Inflammatory macrophage treated with lipopolysaccharide for 1 hour (primary cell): Measurements from ENCODE around the gene AKR1A1.
A peak's percentile ranks its signal among the peaks of the same experiment; 100 is the strongest.
"Not testable (repeated sequence)": the region's sequence is repeated elsewhere in the genome, so short reads cannot be mapped to it uniquely, and the experiment has no call there.

Experiments
- DNase-seq, 2 donors: peaks; one replicate each; pipeline ENCODE4 v3.0.0-alpha.2; 2020 to 2022

AKR1A1 gene

DNA sequence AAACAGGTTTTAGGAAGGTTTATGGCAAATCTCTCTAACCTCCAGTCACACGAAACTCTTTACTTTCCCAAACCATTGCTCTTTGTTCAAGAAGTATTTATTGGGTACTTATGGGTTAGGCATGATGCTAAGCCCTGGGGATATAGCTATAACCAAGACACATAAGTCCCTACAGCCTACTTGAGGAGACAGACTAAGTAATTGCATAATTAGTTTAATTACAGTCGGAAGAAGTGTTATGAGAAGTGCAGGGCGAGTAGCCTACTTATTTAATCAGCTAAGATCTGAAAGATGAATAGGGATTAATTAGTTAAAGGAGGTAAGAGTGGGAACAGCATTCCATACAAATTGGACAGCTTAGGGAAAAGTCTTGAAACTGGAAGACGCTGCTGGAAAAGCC is 20.0 kb downstream of the AKR1A1 start:
- DNase-seq: no peak

GRCh38 chr1:45573231-45573804 is 22.7 kb downstream of the AKR1A1 start:
- no peak for DNase-seq

DNA sequence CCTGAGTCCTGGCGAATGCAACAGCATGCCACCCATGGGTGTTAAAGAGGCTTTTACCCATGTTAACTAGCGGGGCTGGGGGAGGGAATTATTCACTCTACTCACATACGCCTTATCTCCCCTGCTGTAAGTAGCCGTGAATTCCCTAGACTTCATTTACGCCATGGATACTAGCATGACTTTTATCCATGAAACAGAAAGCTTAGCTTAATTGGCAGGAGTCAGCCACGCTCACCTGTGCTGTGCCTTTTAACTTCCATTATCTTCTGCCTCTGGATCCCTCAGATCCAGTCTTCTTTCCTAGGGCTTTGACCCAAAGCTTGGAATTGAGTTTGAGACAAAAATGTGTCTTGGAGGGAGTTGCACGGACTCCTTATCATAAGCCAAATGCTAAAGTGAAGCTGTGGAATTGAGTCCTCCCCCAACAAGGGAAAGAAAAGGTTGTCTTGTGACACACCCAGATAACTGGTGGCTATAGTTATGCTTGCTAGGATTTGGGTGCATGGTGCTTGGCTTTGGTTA is 23.5 kb downstream of the AKR1A1 start:
- no peak for DNase-seq

DNA sequence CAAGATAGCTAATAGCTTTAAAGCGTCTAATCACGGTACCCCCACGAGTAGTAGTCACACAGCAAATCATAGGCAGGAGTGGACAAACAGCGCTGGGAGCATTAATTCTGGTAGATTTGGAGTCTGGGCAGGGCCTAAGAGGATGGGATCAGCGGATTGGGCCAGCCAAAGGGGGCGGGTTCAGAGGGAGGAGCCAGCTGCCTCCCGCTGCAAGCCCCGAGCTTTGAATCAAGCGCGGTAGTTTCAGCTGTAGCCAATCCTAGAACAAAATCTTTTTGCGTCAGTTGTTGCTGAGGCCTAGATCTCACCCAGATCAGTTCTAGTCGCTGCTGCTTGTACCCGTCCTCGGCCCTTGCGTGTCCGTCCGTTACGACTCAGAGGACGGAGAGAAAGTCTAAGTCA is 32.6 kb downstream of the AKR1A1 start:
- peak; percentile 96 to 98 for DNase-seq

- peak; percentile 73 to 94 for DNase-seq
Measured at GRCh38 chr1:45583666-45584350, 33.2 kb downstream of the AKR1A1 start, which contains the start of gene NASP. Gene NASP (plus strand): TSS chr1:45584041. CDS start chr1:45584147, 106 bp downstream.

DNA sequence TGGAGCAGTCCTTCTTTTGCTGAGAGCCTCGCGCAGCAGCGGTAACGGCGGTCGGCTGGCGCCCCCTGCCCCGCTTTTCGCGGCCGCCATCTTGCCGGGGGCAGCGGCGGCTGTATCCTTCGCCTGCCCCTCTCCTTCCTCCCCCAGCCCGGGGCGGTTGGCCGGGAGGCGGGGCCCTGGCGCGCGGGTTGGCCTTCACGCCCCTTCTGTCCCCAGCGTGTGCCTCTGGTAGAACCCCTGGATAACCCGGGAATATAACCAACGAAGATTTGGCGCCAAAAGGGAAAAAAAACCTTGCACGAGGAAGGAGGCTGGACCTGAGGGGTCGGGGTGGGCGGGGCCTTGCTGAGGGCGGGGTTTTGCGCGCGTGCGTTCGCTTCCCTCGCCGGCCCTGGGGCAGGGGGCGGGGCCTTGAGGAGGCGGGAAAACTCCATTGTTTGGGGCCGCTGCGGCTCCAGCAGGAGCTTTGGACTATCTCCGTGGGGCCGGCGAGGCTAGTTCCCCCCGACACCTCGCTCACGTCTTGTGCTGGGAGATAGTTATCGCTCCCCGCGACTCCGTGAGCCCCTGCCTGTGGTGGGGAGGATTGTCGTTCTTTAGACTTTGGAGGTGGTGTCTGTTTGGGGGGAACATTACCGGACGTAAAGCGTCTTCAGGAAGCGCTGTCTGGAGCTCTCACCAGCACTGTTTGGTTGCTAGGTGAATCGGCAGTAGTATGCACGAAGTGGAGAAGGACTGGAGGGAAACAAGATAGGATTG is 33.9 kb downstream of the AKR1A1 start:
- peak; percentile 82 to 93 for DNase-seq

DNA sequence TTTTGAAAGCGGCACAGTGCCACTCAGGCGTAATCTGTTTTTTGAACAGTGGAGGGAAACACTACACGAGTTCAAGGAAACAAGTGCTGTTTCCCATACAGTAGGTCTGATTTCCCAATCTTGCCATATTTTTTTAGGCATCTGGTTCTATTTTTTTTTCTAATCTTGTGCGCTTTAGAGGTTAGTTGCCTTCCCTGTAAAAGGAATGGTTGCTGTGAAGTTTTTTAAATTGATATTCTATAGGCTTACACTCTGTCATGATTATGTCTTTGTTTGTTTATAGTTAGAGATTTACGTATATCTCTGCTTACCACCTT is 34.4 kb downstream of the AKR1A1 start:
- no peak for DNase-seq

DNA sequence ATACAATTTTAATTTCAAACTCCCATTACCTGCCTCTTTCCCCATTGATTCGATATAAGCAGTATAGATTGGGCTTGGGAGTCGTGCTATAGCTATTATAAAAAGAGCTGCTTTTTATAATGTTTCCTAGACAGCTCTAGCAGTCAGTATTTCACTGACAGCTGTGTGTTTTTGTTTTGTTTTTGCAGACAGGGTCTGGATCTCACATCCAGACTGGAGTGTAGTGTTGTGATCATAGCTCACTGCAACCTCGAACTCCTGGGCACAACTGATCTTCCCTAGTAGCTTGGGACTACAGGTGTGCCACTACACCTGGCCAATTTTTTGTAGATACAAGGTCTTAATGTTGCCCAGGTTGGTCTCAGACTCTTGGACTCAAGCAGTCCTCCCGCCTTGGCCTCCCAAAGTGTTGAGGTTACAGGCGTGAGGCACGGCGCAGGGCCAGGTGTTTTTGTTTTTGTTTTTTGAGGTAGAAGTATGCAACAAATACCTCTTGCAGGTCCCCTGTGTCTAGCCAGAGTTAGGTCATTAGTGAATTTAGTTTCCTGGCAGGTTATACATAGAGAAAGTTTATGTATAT is 35.0 kb downstream of the AKR1A1 start:
- DNase-seq: no peak

GRCh38 chr1:45586769-45587168 is 36.1 kb downstream of the AKR1A1 start:
- DNase-seq: no peak

DNA sequence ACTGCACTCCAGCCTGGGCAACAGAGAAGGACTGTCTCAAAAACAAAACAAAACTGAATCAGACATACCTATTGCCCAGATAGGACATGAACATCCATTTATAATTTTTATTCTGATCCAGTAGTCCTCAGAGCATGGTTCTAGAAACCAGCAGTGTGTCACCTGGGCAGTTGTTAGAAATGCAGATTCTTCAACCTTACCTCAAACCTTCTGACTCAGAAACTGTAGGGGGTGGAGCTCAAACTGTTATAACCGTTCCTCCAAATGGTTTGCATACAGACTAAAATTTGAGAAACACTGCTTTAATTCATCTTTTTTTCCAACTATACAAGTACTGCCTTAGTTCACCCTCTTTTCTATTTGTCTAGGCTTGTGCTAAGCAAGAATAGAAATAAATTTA is 39.2 kb downstream of the AKR1A1 start:
- DNase-seq: no peak

DNA sequence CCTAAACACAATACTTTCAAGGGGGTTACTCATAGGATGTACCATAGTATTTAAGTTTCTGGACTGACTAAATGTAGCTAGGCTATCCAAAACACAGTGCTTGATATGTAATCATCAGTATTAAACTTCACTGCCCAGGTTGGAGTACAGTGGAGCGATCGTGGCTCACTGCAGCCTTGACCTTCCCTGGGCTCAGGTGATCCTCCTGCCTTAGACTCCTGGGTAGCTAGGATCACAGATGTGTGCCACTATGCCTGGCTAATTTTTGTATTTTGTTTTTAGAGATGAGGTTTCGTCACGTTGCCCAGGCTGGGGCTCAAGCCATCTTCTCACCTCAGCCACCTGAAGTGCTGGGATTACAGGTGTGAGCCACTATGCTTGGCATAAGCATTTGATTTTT is 43.8 kb downstream of the AKR1A1 start:
- DNase-seq: no peak

DNA sequence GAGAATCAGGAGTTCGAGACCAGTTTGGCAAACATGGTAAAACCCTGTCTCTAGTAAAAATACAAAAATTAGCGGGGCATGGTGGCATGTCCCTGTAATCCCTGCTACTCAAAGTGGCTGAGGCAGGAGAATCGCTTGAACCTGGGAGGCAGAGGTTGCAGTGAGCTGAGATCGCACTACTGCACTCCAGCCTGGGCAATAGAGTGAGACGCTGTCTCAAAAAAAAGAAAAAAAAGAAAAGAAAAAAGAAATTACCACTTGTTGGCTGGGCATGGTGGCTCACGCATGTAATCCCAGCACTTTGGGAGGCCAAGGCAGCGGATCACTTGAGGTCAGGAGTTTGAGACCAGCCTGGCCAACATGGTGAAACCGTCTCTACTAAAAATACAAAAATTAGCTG is 46.1 kb downstream of the AKR1A1 start:
- DNase-seq: not testable (repeated sequence)

DNA sequence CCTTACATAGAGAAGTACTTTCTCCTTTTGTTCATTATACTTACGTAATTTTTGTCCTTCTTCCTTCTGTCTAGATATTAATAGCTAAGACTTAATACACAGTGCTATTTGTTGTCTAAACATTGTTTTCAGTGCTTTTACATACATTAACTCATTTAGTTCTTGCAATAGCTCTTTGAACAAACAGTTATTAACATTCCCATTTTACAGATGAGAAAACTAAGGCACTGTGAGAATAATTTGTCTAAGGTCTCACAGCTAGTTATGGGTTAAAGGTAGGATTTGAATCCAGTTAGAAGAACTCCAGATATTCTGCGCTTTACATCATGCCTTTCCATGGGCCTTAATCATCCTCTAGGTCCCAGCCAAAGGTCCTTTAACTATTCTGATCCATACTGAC is 53.6 kb downstream of the AKR1A1 start:
- DNase-seq: no peak

- peak in 1 of 2 donors; percentile 47 for DNase-seq
Measured at GRCh38 chr1:45607404-45608074, 56.9 kb downstream of the AKR1A1 start.

GRCh38 chr1:45608175-45609156 is 57.8 kb downstream of the AKR1A1 start:
- peak; percentile 20 to 34 for DNase-seq

- no peak for DNase-seq
Measured at GRCh38 chr1:45610589-45611226, 60.1 kb downstream of the AKR1A1 start.

DNA sequence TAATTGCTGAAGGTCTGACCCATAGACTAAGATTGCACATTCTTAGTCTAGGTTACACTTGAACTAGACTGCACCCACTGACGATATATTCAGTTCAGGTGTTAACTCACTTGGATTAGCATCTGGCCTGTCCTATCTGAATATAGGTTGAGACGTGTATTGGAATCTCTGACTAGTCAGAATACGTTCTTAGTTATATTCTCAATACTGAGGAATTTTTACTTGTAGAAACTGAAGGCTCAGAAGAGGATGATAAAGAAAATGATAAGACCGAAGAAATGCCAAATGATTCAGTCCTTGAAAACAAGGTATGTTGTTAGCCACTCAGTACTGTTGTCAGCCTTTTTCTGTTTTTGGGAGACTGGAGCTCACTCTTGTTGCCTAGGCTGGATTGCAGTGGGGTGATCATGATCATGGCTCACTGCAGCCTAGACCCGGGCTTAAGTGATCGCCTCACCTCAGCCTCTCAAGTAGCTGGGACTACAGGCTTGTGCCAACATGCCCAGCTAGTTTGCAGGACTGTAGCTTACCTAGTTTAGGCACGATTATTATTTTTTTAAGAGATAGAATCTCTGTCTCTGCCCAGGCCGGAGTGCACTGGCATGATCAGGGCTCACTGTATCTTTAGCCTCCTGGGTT is 62.4 kb downstream of the AKR1A1 start:
- no peak for DNase-seq

DNA sequence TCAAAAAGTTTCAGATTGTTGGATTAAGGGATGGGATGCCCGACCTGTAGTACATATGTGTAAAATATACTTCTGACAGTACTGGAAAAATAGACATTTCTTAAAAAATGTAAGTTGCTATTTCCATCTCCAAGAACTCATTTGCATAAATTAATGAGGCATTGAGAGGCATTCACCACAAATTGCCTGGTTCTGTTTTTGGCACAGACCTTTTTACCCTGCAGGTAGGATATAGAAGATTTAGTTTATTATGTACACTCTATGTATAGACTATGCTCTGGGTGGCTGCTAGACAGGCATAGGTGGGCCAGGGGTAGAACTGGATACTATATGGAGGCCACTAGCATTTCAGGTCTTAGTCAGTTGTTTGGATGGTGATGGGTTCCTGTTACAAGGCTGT is 65.3 kb downstream of the AKR1A1 start:
- no peak for DNase-seq

DNA sequence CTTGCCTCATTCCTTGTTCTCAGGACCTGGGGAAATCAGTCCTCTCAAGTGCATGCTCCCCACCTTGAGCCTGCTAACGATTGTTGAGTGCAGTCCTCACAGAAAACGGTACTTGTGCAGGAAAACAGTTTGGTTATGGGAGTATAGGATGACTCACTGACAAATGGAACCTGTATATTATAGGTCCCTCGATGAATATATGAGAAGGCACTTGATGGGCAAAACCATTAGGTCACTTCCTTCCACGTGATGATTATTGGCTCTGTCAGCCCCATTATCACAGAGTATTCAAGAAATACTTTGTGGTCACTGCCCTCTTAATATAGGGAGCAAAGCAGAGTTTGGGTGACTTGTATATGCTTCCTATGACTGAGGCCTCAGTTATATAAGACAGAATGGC is 67.0 kb downstream of the AKR1A1 start:
- DNase-seq: no peak

GRCh38 chr1:45619149-45619921 is 68.7 kb downstream of the AKR1A1 start:
- DNase-seq: no peak
